Fibroblast of lung (primary cell): Measurements from ENCODE around the gene HIBADH.

Experiments used
- CTCF ChIP-seq, 2 donors: IDR thresholded peaks in 1 of 2; conservative IDR thresholded peaks in 1 of 2; 1 replicate in 1 of 2; 2 replicates in 1 of 2; pipeline ENCODE4 v1.5.1; 2011 to 2012; ENCODE audit warnings: low read length in 2 of 2, control low read depth in 1 of 2, inconsistent platforms in 1 of 2, low read depth in 1 of 2, mild to moderate bottlenecking in 1 of 2
- EZH2 ChIP-seq: IDR thresholded peaks from 2 replicates; pipeline ENCODE4 v1.5.1; 2012; ENCODE audit warnings: low read length, control low read depth, mild to moderate bottlenecking; ENCODE audit errors: missing control alignments

- no peak for TF ChIP-seq EZH2
- TF ChIP-seq CTCF (conservative IDR thresholded peaks at IDR 0.05 in 1 of 2, IDR thresholded peaks at IDR 0.05 in 1 of 2; ENCODE audit: low read depth in 1 of 2, low read length in 2 of 2), result no peak
Measured at GRCh38 chr7:27476493-27476892, 186.2 kb downstream of the HIBADH start.
